ENCODE measurements around the gene BET1L. TPM values are rescaled to one million over a fixed set of nuclear protein-coding genes. Genes with fewer than 3 reads are reported as not detected.
"Not testable (repeated sequence)": the region's sequence is repeated elsewhere in the genome, so short reads cannot be mapped to it uniquely, and the experiment has no call there.

BET1L gene
- total RNA-seq, 2 donors from 2014 or later, result 42.2 to 48.9 TPM

DNA sequence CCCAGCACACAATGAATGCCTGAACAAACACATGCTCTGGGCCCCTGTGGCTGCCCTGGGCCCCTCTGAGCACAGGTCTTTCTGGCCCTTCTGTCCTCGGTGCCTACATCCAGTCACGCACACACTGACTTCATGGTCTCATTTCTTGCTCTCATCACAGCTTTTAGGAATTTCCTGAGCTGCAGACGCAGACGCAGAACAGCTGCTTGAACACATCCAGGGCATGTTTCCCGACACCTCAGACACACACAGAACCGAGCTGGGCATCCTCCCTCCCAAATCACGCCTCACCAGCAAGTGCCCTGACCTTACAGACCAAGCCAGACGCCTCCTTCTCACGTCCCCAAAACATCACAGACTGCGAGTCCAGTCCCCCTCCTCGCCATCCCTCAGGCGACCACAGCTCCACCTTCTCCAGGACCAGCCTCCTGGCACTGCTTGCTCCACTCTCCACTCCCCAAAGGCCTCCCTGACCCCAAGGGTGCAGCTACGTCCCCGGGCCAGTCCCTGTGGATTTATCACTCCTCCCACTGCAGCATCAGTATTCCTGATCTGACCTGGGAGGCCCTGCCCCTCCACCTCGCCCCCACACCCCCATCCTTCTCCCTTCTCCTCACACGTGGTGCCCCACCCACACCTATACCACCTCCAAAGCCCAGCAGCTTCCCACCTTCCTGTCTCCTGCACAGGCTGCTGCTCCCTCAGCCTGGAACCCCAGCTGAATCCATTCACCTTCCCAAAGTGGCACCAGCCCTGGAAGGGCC, 16.0 kb upstream of the BET1L start:
- H3K9me3 ChIP-seq (ENCODE audit: control insufficient read depth, low read length, poor library complexity, severe bottlenecking), result no peaks in the 10 kb centered on the region
- no peak for ATAC-seq
- H3K4me1 Mint-ChIP-seq, result peaks cover 17% of the 10 kb centered on the region
- no peaks in the 10 kb centered on the region for H3K27me3 Mint-ChIP-seq
- H3K36me3 Mint-ChIP-seq (ENCODE audit: low read depth), result peaks cover 9% of the 10 kb centered on the region
- no peak for DNase-seq
- H3K4me3 Mint-ChIP-seq, result no peak overlapping the region
- H3K27ac Mint-ChIP-seq, result no peak overlapping the region

DNA sequence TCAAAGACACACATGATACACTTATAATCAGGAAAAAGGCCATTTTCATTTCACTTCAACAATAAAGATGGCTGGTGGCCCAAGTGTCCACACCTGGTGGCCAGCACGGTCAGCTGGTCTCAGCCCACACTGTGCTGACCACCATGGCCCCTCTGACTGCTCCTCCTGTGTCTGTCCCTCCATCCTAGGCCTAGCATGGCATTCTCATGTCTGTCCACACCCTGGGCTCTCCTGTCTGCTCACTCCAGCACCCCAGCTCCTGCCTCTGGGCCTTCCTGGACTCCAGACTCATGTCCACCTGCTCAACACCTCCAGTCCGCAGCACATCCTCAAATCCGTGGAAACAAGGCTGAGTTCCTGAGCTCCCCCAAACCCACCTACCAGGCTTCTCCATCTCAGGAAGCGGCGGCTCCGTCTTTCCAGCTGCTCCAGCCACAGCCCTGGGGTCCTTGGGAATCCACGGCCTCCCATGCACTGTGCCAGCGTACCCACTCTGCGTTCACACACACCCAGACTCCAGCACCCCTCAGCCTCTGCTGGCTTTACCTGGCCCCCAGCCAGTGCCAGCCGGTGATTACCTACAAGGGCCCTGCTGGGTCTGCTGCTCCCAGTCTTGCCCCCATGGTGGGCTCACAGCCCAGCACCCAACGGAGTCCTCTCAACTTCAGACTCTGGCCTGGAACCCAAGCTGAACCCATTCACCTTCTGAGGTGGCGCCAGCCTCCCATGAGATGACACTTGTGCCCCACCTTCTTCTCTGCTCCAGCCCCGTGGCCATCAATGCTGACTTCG, 15.0 kb upstream of the BET1L start:
- no peak for ATAC-seq
- peaks cover 17% of the 10 kb centered on the region for H3K4me1 Mint-ChIP-seq
- H3K9me3 ChIP-seq (ENCODE audit: control insufficient read depth, low read length, poor library complexity, severe bottlenecking), result no peaks in the 10 kb centered on the region
- peaks cover 9% of the 10 kb centered on the region for H3K36me3 Mint-ChIP-seq (ENCODE audit: low read depth)
- no peak for DNase-seq
- H3K4me3 Mint-ChIP-seq, result no peak overlapping the region
- H3K27ac Mint-ChIP-seq, result no peak overlapping the region
- H3K27me3 Mint-ChIP-seq, result no peaks in the 10 kb centered on the region

DNA sequence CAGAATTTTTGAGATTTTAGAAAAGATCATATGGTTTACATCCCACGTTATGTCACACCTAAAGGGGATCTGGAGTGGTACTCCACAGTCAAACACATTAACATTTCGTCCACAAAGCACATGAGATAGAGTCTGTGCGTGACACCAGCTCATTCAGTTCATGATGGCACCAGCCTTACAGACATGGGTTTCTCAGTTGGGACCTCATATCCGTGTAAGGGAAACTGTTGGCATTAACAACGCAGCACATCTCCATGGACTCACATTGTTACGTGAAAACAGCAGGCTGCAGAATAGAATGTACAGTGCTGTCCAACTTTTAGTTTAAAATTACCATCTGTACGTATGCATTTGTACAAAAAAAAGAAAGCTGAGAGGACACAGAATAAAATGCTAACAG, 14.3 kb upstream of the BET1L start:
- H3K27ac Mint-ChIP-seq, result no peak overlapping the region
- peaks cover 16% of the 10 kb centered on the region for H3K4me1 Mint-ChIP-seq
- DNase-seq (no peak), ATAC-seq (no peak)
- no peaks in the 10 kb centered on the region for H3K9me3 ChIP-seq (ENCODE audit: control insufficient read depth, low read length, poor library complexity, severe bottlenecking)
- H3K36me3 Mint-ChIP-seq (ENCODE audit: low read depth), result peaks cover 9% of the 10 kb centered on the region
- no peak overlapping the region for H3K4me3 Mint-ChIP-seq
- H3K27me3 Mint-ChIP-seq, result no peaks in the 10 kb centered on the region

DNA sequence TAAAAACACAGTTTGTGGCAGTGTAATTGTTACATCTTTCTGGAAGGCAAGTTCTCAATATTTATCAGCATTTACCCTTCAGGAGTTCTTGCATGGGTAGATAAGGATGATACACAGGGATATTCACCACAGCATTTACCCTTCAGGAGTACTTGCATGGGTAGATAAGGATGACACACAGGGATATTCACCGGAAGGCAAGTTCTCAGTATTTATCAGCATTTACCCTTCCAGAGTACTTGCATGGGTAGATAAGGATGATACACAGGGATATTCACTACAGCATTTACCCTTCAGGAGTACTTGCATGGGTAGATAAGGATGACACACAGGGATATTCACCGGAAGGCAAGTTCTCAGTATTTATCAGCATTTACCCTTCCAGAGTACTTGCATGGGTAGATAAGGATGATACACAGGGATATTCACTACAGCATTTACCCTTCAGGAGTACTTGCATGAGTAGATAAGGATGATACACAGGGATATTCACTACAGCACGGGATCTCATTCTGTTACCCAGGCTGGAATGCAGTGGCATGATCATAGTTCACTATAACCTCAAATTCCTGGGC, 13.5 kb upstream of the BET1L start:
- not testable (repeated sequence) for H3K27me3 Mint-ChIP-seq; H3K9me3 ChIP-seq (ENCODE audit: control insufficient read depth, low read length, poor library complexity, severe bottlenecking); H3K36me3 Mint-ChIP-seq (ENCODE audit: low read depth); H3K27ac Mint-ChIP-seq; H3K4me3 Mint-ChIP-seq; DNase-seq; ATAC-seq
- H3K4me1 Mint-ChIP-seq, result peaks cover 13% of the 10 kb centered on the region

DNA sequence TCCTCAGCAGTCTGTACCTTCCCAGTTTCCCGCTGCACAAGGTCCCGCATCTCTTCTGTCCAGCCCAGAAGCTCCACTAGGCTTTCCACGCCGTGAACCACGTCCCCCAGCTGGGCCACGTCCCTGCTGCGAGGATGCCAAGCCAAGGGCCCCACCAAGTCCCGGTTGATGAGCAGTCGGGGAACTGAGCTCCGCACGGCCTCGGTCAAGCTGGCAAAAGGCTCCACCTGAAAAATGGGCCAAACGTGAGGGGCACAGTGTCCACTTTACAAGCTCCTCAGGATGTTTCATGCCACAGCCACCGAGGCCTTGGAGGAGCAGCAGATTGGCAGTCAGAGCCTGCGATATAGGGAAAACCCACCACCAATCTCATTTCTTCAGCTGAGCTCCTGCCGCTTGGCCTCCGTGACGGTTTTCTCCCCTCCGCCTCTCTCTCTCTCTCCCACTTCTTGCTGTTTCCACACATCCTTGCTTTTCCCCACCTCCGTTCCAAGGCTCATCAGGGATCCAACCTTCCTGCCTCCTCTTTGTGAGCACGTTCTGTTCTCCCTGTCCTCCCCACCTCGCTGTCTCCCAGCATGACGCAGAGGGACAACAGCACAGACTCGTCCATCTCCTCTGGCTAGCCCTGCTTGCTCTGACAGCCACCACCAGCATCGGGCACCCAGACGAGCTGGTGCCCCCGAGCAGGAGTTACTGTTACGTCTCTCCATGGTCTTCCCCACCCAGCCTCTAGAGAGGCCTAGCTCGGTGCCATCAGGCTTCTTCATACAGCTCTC, 11.8 kb upstream of the BET1L start:
- Mint-ChIP-seq H3K36me3 (ENCODE audit: low read depth) (peaks cover 9% of the 10 kb centered on the region), H3K4me3 (no peak overlapping the region), H3K27ac (peak overlapping the region; percentile 78), H3K27me3 (no peaks in the 10 kb centered on the region), H3K4me1 (peaks cover 10% of the 10 kb centered on the region)
- H3K9me3 ChIP-seq (ENCODE audit: control insufficient read depth, low read length, poor library complexity, severe bottlenecking), result no peaks in the 10 kb centered on the region
- DNase-seq (no peak), ATAC-seq (no peak)

DNA sequence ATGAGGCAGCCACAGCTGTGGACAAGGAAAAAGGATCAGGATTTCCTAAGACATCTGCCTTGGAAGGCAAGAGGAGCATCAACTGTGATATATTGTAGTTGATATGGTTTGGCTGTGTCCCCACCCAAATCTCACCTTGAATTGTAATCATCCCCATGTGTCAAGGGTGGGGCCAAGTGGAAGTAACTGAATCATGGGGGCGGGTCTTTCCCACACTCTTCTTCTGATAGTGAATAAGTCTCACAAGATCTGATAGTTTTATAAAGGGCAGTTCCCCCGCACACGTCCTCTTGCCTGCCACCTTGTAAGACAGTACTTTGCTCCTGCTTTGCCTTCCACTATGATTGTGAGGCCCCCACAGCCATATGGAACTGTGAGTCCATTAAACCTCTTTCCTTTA, 10.5 kb upstream of the BET1L start:
- peaks cover 7% of the 10 kb centered on the region for H3K36me3 Mint-ChIP-seq (ENCODE audit: low read depth)
- H3K4me3 Mint-ChIP-seq, result no peak overlapping the region
- no peak overlapping the region for H3K27ac Mint-ChIP-seq
- DNase-seq, result no peak
- H3K27me3 Mint-ChIP-seq, result no peaks in the 10 kb centered on the region
- no peak for ATAC-seq
- no peaks in the 10 kb centered on the region for H3K9me3 ChIP-seq (ENCODE audit: control insufficient read depth, low read length, poor library complexity, severe bottlenecking)
- peaks cover 8% of the 10 kb centered on the region for H3K4me1 Mint-ChIP-seq

DNA sequence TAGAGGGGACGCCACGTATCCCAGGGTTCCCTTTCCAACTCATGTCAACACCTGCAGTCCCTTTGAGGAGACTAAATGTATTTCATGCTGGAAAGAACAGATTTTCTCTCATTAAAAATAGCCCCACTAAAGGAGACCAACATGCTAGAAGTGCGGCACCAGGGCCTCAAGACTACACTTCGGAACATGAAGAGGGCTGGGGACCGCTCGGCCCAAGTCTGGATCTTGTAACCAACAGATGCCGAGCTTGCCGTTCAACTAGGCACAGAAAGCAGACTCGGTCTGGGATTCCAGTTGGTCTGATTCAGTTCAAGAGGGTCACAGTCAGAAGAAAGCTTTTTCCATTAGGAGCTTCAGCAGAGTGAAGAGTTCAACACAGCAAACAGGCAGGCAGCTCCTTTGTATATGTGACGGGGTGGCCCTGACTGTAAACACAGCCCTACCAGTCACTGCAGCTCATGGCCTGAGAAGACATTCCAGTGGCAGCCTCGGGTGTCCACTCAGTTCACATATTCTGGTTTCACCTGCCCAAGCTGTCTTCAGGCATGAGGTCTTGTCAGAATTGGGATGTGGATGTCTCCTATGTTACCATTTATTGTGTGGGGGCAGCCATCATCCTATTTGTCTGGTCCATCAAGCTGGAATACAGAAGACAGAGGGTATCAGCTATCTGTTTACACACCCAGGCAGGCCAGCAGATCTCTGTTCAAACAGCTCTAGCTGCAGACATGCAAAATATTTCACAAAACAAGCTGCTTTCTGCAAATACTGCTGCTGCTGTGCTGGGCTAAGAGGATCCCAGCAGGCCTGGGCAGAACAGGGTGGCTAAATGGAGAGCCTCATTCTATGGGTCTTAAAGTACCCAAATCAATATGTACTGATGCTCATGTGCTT, 9.1 kb upstream of the BET1L start:
- no peak for ATAC-seq
- DNase-seq, result no peak
- Mint-ChIP-seq H3K27me3 (no peaks in the 10 kb centered on the region), H3K27ac (peak overlapping the region; percentile 49), H3K36me3 (ENCODE audit: low read depth) (peaks cover 6% of the 10 kb centered on the region), H3K4me3 (no peak overlapping the region), H3K4me1 (peaks cover 7% of the 10 kb centered on the region)
- no peaks in the 10 kb centered on the region for H3K9me3 ChIP-seq (ENCODE audit: control insufficient read depth, low read length, poor library complexity, severe bottlenecking)

DNA sequence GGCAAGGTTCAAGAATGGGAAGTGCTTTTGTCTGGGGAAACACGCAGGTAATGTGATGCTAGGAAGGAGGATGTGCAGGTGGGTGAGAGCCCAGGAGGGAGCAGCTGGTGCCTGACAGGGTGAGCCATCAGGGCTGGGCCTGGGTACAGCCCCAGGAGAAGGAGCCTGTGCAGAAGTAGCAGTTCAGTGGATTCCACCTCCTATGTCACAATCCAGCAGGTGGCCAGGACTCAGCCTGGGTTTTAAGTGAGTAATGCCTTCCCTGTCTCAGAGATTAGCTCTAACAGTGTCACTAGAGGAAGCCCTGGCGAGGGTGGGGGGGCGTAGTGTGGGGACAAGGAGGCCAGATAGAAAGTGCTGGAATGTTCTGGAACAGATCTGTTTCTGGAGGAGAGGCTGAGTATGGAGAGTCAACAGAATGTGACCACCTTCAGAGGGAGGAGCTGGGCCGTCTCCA, 8.4 kb upstream of the BET1L start:
- H3K27me3 Mint-ChIP-seq, result no peaks in the 10 kb centered on the region
- peaks cover 7% of the 10 kb centered on the region for H3K4me1 Mint-ChIP-seq
- no peak overlapping the region for H3K4me3 Mint-ChIP-seq
- no peak for ATAC-seq
- peak overlapping the region; percentile 49 for H3K27ac Mint-ChIP-seq
- peaks cover 6% of the 10 kb centered on the region for H3K36me3 Mint-ChIP-seq (ENCODE audit: low read depth)
- no peak for DNase-seq
- no peaks in the 10 kb centered on the region for H3K9me3 ChIP-seq (ENCODE audit: control insufficient read depth, low read length, poor library complexity, severe bottlenecking)

DNA sequence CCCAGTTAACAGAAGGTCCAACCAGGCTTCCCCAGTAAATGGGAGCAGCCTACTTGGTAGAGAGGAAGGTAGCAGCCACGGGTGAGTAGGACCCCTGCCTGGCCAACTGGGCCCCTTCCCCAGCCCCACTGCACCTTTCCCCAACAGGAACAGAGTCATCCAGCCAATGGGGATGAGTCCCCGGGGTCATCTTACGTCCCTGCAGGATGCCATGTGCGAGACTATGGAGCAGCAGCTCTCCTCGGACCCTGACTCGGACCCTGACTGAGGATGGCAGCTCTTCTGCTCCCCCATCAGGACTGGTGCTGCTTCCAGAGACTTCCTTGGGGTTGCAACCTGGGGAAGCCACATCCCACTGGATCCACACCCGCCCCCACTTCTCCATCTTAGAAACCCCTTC, 6.9 kb upstream of the BET1L start:
- no peaks in the 10 kb centered on the region for H3K27me3 Mint-ChIP-seq
- ATAC-seq, result no peak
- no peak overlapping the region for H3K4me3 Mint-ChIP-seq
- H3K36me3 Mint-ChIP-seq (ENCODE audit: low read depth), result peaks cover 4% of the 10 kb centered on the region
- H3K4me1 Mint-ChIP-seq, result peaks cover 10% of the 10 kb centered on the region
- DNase-seq, result no peak
- H3K27ac Mint-ChIP-seq, result no peak overlapping the region
- no peaks in the 10 kb centered on the region for H3K9me3 ChIP-seq (ENCODE audit: control insufficient read depth, low read length, poor library complexity, severe bottlenecking)

DNA sequence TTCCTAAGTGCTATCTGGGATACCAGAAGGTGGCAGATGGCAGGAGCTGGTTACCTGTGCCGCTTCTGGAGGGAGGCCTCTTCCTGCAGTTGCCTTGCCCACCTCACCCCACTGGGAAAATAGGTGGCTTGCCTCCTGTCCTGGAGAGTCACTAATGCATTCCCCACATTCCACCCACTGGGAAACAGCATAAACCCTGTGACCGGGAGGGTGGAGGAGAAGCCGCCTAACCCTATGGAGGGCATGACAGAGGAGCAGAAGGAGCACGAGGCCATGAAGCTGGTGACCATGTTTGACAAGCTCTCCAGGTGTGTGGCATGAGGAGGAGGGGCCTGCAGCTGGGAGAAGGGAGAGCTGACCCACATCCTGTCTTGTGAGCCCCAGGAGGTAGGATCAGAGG, 5.9 kb upstream of the BET1L start:
- no peak overlapping the region for H3K4me3 Mint-ChIP-seq
- ATAC-seq (no peak), DNase-seq (no peak)
- peaks cover 10% of the 10 kb centered on the region for H3K4me1 Mint-ChIP-seq
- H3K9me3 ChIP-seq (ENCODE audit: control insufficient read depth, low read length, poor library complexity, severe bottlenecking), result no peaks in the 10 kb centered on the region
- peaks cover 3% of the 10 kb centered on the region for H3K36me3 Mint-ChIP-seq (ENCODE audit: low read depth)
- no peak overlapping the region for H3K27ac Mint-ChIP-seq
- H3K27me3 Mint-ChIP-seq, result no peaks in the 10 kb centered on the region

DNA sequence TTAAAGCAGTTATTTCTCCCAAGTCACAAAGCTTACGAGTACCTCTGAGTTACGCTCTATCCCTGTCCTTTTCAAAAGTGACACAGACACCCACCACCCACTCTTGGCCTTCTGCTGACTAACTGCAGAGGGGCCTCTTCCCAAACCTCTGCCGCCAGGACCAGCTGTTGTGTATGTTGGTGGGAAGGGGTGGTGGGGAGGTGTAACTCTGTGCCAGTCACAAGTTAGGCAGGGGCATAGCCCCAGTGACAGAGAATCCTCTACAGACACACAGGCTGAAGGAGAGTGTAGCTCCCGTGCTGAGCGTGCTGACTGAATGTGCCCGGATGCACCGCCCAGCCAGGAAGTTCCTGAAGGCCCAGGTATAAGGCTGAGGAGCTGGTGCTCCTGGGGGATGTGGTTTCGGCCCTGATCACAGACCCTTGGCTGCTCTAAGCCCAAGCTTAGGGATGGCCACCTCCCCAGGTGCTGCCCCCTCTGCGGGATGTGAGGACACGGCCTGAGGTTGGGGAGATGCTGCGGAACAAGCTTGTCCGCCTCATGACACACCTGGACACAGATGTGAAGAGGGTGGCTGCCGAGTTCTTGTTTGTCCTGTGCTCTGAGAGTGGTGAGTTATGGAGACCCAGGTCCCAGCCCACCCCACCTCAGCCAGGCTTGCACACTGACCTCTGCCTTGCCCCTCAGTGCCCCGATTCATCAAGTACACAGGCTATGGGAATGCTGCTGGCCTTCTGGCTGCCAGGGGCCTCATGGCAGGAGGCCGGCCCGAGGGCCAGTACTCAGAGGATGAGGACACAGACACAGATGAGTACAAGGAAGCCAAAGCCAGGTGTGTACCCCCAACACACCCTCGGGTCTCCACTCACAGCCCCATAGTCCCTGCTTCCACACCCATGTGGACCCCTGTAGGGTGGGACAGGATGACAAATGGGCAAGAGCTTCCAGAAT, 5.2 kb upstream of the BET1L start:
- no peak for DNase-seq

More for the DNA sequence above, 5.2 kb upstream of the BET1L start:
- no peaks in the 10 kb centered on the region for H3K9me3 ChIP-seq (ENCODE audit: control insufficient read depth, low read length, poor library complexity, severe bottlenecking)
- Mint-ChIP-seq H3K4me3 (no peak overlapping the region), H3K4me1 (peaks cover 9% of the 10 kb centered on the region), H3K27ac (no peak overlapping the region), H3K36me3 (ENCODE audit: low read depth) (peaks cover 6% of the 10 kb centered on the region), H3K27me3 (no peaks in the 10 kb centered on the region)
- ATAC-seq, result no peak

Data from T-helper 17 cell (primary cell).